Left ventricle myocardium inferior (tissue), 1 donor: Measurements from ENCODE around the gene SERINC5. TPM values are rescaled to one million over a fixed set of nuclear protein-coding genes. Genes with fewer than 3 reads are reported as not detected.

ENCODE experiments used
- DNase-seq: peaks from one replicate; pipeline ENCODE4 v3.0.0-alpha.2; 2020
- H3K27ac ChIP-seq: fragments of 200-600 bp; replicated peaks from 2 replicates; pipeline ENCODE4 v1.8.0; 2021
- H3K27me3 ChIP-seq: fragments of 200-600 bp; 2 replicates; pipeline ENCODE4 v1.8.0; 2021; ENCODE audit warnings: low read depth
- H3K36me3 ChIP-seq: fragments of 200-600 bp; 2 replicates; pipeline ENCODE4 v1.8.0; 2021
- H3K4me1 ChIP-seq: fragments of 200-600 bp; 2 replicates; pipeline ENCODE4 v1.8.0; 2021
- H3K4me3 ChIP-seq: fragments of 200-600 bp; 2 replicates; pipeline ENCODE4 v1.8.0; 2021; ENCODE audit warnings: mild to moderate bottlenecking, moderate library complexity
- H3K9me3 ChIP-seq: fragments of 200-600 bp; replicated peaks from 2 replicates; pipeline ENCODE4 v1.8.0; 2021
- intact Hi-C: fragments of 100-400 bp; cut with micrococcal nuclease; formaldehyde crosslinking; loops from one replicate; pipeline ENCODE4 v1.11.0; 2022
- total RNA-seq: library from RNA; stranded (reverse); fragmentation: NEBNext Ultra II Directional; extraction: Animal tissue kit (Norgen Biotek cat#: 25700); gene quantifications from one replicate; pipeline ENCODE4 v1.2.1, GENCODE V29; 2021
- TF ChIP-seq, protein P1 (sequence below): fragments of 200-600 bp; IDR thresholded peaks from 2 replicates; pipeline ENCODE4 v1.8.0; 2021; ENCODE audit warnings: antibody characterized with exemption, mild to moderate bottlenecking, borderline replicate concordance
- donor health status: DM: no; HTN: yes; CAD: no; lungs with severe emphysema.

The SERINC5 gene
- total RNA-seq, 1 donor from 2014 or later = 12.2 TPM

DNA sequence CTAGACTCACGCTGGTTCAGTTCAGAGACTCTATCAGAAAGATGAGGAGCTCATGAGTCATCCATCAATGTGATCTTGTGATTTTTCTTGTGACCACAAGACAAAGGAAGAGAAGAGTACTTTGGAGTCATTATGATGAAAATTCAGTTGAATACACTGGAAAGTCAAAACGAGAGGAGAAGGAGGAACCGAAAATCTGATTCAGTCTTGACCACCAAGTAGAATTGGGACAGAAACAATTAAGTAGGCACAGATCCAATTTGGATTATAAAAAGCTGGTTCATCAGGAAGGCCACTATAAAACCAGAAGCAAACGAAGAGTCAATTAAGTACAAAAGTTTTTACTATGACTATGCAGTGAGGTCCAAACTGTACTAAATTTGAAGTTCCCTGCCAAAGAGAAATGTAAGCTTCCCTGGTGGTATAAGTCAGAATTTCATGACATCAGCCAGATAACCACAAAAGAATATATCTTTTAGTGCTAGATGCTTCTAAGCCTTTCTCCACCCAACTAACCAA lies 129.8 kb downstream of the SERINC5 start:
- H3K4me3 ChIP-seq = no peak overlapping the region
- no peaks in the 10 kb centered on the region for H3K36me3 ChIP-seq
- H3K27me3 ChIP-seq = no peaks in the 10 kb centered on the region
- no peaks in the 10 kb centered on the region for H3K9me3 ChIP-seq
- TF ChIP-seq, protein P1, sequence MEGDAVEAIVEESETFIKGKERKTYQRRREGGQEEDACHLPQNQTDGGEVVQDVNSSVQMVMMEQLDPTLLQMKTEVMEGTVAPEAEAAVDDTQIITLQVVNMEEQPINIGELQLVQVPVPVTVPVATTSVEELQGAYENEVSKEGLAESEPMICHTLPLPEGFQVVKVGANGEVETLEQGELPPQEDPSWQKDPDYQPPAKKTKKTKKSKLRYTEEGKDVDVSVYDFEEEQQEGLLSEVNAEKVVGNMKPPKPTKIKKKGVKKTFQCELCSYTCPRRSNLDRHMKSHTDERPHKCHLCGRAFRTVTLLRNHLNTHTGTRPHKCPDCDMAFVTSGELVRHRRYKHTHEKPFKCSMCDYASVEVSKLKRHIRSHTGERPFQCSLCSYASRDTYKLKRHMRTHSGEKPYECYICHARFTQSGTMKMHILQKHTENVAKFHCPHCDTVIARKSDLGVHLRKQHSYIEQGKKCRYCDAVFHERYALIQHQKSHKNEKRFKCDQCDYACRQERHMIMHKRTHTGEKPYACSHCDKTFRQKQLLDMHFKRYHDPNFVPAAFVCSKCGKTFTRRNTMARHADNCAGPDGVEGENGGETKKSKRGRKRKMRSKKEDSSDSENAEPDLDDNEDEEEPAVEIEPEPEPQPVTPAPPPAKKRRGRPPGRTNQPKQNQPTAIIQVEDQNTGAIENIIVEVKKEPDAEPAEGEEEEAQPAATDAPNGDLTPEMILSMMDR = no peak
- peak overlapping the region; percentile 23 for H3K27ac ChIP-seq
- peaks cover 6% of the 10 kb centered on the region for H3K4me1 ChIP-seq
- no peak for DNase-seq
- intact Hi-C loops = no loop called here

DNA sequence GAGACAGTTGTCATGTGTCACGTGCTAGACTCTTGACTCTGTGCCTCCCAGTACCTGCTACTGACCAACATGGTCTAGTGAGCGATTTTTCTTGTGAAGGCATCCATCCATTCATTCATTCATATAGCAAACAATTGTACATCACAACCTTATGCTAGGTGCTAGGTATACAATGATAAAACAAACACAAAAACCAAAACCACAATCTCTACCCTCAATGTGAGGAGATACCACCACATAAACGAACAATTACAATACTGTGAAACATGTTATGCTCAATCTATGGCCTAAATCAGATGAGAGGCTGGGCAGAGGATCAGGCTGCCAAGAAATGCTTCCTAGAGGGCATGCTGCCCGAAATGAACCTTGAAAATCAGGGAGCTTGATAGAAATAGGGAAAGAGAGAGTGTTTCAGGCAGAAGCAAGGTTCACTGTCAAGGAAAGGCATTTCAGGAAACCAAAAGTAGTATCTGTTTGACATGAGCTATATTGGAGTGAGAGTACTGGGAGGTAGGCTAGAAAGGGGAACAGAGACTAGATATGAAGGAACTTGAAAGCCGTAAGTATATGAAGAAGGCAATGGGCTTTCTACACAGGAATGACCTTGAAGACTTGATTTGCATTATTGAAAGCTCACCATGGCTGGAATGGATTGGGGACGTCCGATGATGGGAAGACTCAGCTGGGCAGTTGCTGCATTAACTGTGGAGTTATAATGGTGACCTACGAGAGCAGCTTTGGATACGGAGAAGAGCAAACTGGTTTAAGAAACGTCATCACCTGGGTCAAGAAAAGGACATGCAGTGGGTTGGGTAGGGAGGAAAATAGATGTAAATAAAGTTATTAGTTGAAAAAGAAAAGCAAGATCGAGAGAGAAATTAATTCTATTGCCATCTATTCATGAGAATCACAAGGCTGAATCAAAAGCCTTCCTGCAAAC lies 130.6 kb downstream of the SERINC5 start:
- no peak for DNase-seq
- Histone ChIP-seq H3K9me3 (no peaks in the 10 kb centered on the region), H3K4me3 (no peak overlapping the region), H3K36me3 (no peaks in the 10 kb centered on the region), H3K27ac (peak overlapping the region; percentile 23), H3K27me3 (no peaks in the 10 kb centered on the region), H3K4me1 (peaks cover 6% of the 10 kb centered on the region)
- intact Hi-C loops = no loop called here
- TF ChIP-seq, protein P1 = no peak

DNA sequence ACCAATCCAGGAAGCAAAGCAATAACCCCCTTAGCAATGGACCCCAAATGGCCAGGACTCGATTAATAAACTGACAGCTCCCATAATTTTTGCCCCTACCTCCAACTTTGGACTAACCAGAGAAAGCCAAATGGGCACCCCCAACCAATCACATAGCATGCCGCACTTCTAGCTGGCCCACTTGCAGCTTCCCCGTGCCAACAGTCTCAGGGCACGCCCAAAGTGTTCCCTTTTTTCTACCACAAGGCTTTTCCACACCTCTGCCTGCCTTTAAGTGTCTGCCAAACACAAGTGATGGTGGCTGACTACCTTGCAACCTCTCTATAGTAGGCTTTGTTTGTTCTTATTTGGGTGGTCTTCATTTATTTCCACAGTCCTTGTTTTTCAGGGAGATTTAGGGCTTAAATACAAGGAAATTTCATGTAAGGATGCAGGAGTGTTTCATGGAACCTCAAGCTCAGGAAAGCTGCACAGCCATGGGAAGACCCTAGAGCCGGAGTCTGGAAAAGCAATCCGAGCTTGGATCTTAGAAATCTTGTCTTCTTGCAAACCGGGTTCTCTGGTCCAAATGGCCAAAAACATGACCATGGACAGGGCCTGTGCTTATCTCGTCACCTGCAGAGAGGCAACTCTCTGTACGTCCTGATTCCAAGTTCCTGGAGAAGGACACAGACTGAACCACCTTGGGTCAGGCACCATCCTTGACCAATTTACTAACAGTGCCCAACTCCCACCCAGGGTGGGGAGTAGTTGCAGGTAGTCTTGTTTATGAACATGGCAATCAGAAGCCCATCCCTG lies 131.5 kb downstream of the SERINC5 start:
- TF ChIP-seq, protein P1 = no peak
- no peak overlapping the region for H3K27ac ChIP-seq

DNA sequence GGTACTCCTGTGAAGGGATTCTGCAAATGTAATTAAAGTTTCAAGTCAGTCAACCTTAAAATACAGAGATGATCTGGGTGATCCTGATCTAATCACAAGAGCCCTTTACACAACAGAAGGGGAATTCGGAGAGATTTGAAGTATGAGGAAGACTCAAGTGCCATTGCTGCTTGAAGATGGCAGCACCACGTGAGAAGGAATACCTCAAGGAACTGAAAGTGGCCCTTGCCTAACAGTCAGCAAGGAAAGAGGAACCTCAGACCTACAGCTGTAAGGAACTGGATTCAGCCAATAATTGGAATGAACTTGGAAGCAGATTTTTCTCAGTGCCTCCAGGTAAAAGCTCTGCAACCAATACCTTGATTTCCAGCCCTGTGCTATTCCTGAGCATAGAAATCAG lies 133.3 kb downstream of the SERINC5 start:
- Histone ChIP-seq H3K27ac (no peak overlapping the region), H3K36me3 (no peaks in the 10 kb centered on the region), H3K9me3 (peaks cover 1% of the 10 kb centered on the region), H3K4me3 (no peak overlapping the region), H3K27me3 (no peaks in the 10 kb centered on the region), H3K4me1 (peaks cover 8% of the 10 kb centered on the region)
- TF ChIP-seq, protein P1 = no peak
- DNase-seq = no peak
- intact Hi-C loops = no loop called here

More for the DNA sequence above, 131.5 kb downstream of the SERINC5 start:
- H3K9me3 ChIP-seq = no peaks in the 10 kb centered on the region
- no peaks in the 10 kb centered on the region for H3K36me3 ChIP-seq
- intact Hi-C loops = no loop called here
- H3K4me3 ChIP-seq = no peak overlapping the region
- H3K27me3 ChIP-seq = no peaks in the 10 kb centered on the region
- peaks cover 8% of the 10 kb centered on the region for H3K4me1 ChIP-seq
- DNase-seq = no peak

DNA sequence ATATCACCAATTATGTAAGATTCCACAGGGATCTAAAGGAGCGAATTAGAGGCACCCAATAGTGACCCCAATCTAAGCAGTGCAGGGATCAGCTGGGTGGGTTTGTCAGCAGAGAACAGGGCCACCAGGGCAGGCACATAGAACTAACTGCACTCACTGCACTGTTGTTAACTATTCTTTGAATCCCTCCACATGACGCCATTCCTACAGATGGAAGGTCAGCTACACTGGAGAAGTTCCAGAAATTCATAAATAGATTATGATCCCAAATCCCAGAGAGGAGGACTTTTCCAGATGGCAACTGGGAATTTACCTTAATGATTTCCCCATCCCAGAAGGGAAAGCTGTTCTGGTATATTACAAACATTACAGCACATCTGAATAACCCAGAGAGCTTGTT lies 136.5 kb downstream of the SERINC5 start:
- intact Hi-C loops = no loop called here
- H3K27me3 ChIP-seq = no peaks in the 10 kb centered on the region
- H3K9me3 ChIP-seq = peaks cover 4% of the 10 kb centered on the region
- no peak overlapping the region for H3K27ac ChIP-seq
- TF ChIP-seq, protein P1 = no peak
- no peak for DNase-seq
- H3K4me1 ChIP-seq = peaks cover 8% of the 10 kb centered on the region
- H3K36me3 ChIP-seq = no peaks in the 10 kb centered on the region
- H3K4me3 ChIP-seq = no peak overlapping the region
